Measurements from ENCODE around the gene C11orf21.

GRCh38 chr11:2294926-2295290 lies 6.8 kb downstream of the C11orf21 start:
- no peak for TF ChIP-seq EZH2 (IDR thresholded peaks at IDR 0.05; ENCODE audit: insufficient read depth, poor library complexity, severe bottlenecking)
- TF ChIP-seq EZH2phosphoT487 (IDR thresholded peaks at IDR 0.05; ENCODE audit: insufficient read depth, low read depth) = no peak

Measured in GM23248 (cell line).